Neural progenitor cell (in vitro differentiated cells): ENCODE results near the gene CYB561D1. TPM values are rescaled to one million over a fixed set of nuclear protein-coding genes. Genes with fewer than 3 reads are reported as not detected.

ENCODE experiments used
- DNase-seq: peaks from one replicate; pipeline ENCODE4 v3.0.0-alpha.2; 2016; ENCODE audit warnings: low spot score
- H2AFZ ChIP-seq: fragments of 200-600 bp; sonication (generic); replicated peaks from 2 replicates; pipeline ENCODE4 v1.6.1; 2016; ENCODE audit warnings: antibody characterized with exemption
- H3F3A ChIP-seq: fragments of 200-600 bp; sonication (generic); 2 replicates; pipeline ENCODE4 v1.6.1; 2016; ENCODE audit warnings: antibody characterized with exemption, low read depth
- H3K27ac ChIP-seq: fragments of 200-600 bp; sonication (generic); 2 replicates; pipeline ENCODE4 v1.5.1; 2016; ENCODE audit warnings: mild to moderate bottlenecking
- H3K27me3 ChIP-seq: fragments of 200-600 bp; sonication (generic); 2 replicates; pipeline ENCODE4 v1.6.1; 2016; ENCODE audit warnings: mild to moderate bottlenecking, moderate library complexity
- H3K36me3 ChIP-seq: fragments of 200-600 bp; sonication (generic); 2 replicates; pipeline ENCODE4 v1.5.1; 2016
- H3K4me1 ChIP-seq: fragments of 200-600 bp; sonication (generic); 2 replicates; pipeline ENCODE4 v1.6.1; 2016; ENCODE audit warnings: mixed run types
- H3K4me2 ChIP-seq: fragments of 200-600 bp; sonication (generic); 2 replicates; pipeline ENCODE4 v1.6.1; 2016
- H3K4me3 ChIP-seq: fragments of 200-600 bp; sonication (generic); 2 replicates; pipeline ENCODE4 v1.5.1; 2016
- H3K79me2 ChIP-seq: fragments of 200-600 bp; sonication (generic); 2 replicates; pipeline ENCODE4 v1.6.1; 2016; ENCODE audit warnings: low read depth
- H3K9ac ChIP-seq: fragments of 200-600 bp; sonication (generic); 2 replicates; pipeline ENCODE4 v1.6.1; 2016
- H3K9me3 ChIP-seq: fragments of 200-600 bp; sonication (generic); 2 replicates; pipeline ENCODE4 v1.5.1; 2016; ENCODE audit warnings: low read depth
- H4K20me1 ChIP-seq: fragments of 200-600 bp; sonication (generic); 2 replicates; pipeline ENCODE4 v1.6.1; 2016; ENCODE audit warnings: low read depth
- H3K27ac Mint-ChIP-seq: 3 replicates; pipeline ENCODE4 v1.8.0; 2021; ENCODE audit warnings: mixed read lengths
- H3K27me3 Mint-ChIP-seq: 2 replicates; pipeline ENCODE4 v1.8.0; 2022; ENCODE audit warnings: low read depth, mild to moderate bottlenecking, inconsistent platforms, moderate library complexity, mixed read lengths; ENCODE audit not compliant: insufficient read depth
- H3K36me3 Mint-ChIP-seq: 3 replicates; pipeline ENCODE4 v1.8.0; 2021; ENCODE audit warnings: mixed read lengths
- H3K4me1 Mint-ChIP-seq: 3 replicates; pipeline ENCODE4 v1.8.0; 2021; ENCODE audit warnings: mixed read lengths
- H3K4me3 Mint-ChIP-seq: 3 replicates; pipeline ENCODE4 v1.8.0; 2021; ENCODE audit warnings: mild to moderate bottlenecking, moderate library complexity, mixed read lengths
- H3K9me3 Mint-ChIP-seq: 3 replicates; pipeline ENCODE4 v1.8.0; 2020; ENCODE audit warnings: mixed read lengths
- CTCF ChIP-seq: fragments of 200-600 bp; sonication (generic); IDR thresholded peaks from 2 replicates; pipeline ENCODE4 v1.5.1; 2017; ENCODE audit warnings: antibody characterized with exemption, mild to moderate bottlenecking
- EZH2 ChIP-seq: fragments of 200-600 bp; sonication (generic); IDR thresholded peaks from 2 replicates; pipeline ENCODE4 v1.6.1; 2017; ENCODE audit warnings: antibody characterized with exemption, mild to moderate bottlenecking, moderate library complexity
- EZH2phosphoT487 ChIP-seq: fragments of 200-600 bp; sonication (generic); IDR thresholded peaks from 2 replicates; pipeline ENCODE4 v1.6.1; 2017; ENCODE audit warnings: antibody characterized with exemption
- total RNA-seq: library from RNA; depleted of rRNA; stranded (reverse); fragments of >200 nt; gene quantifications from 2 replicates; pipeline ENCODE4 v1.2.3, GENCODE V29; 2015; ENCODE audit warnings: low replicate concordance

Gene CYB561D1
- total RNA-seq, 1 donor from 2014 or later, result 4.3 TPM

GRCh38 chr1:109447524-109447923 is 46.4 kb upstream of the CYB561D1 start:
- no peaks in the 10 kb centered on the region for H3K36me3 Mint-ChIP-seq
- no peak for DNase-seq
- no peak overlapping the region for H3K4me2 ChIP-seq
- H3K27ac ChIP-seq, result no peak overlapping the region
- H3K9me3 ChIP-seq, result no peaks in the 10 kb centered on the region
- no peak for TF ChIP-seq EZH2phosphoT487
- no peak for TF ChIP-seq CTCF
- TF ChIP-seq EZH2, result no peak
- H3K27me3 Mint-ChIP-seq, result peaks cover 6% of the 10 kb centered on the region
- no peak overlapping the region for H2AFZ ChIP-seq
- H3K9ac ChIP-seq, result no peak overlapping the region
- H3K4me3 ChIP-seq, result no peak overlapping the region
- H3K4me3 Mint-ChIP-seq, result no peak overlapping the region
- H3K27ac Mint-ChIP-seq, result no peak overlapping the region
- peaks cover 74% of the 10 kb centered on the region for H3K27me3 ChIP-seq
- no peaks in the 10 kb centered on the region for H4K20me1 ChIP-seq
- H3K36me3 ChIP-seq, result no peaks in the 10 kb centered on the region
- H3K9me3 Mint-ChIP-seq, result no peaks in the 10 kb centered on the region
- H3K79me2 ChIP-seq, result no peaks in the 10 kb centered on the region
- H3K4me1 Mint-ChIP-seq, result no peaks in the 10 kb centered on the region
- no peaks in the 10 kb centered on the region for H3K4me1 ChIP-seq
- no peaks in the 10 kb centered on the region for H3F3A ChIP-seq

- Histone ChIP-seq H3K79me2 (no peaks in the 10 kb centered on the region), H3F3A (no peaks in the 10 kb centered on the region), H3K4me3 (no peak overlapping the region), H2AFZ (no peak overlapping the region), H3K9me3 (peaks cover 15% of the 10 kb centered on the region), H3K36me3 (no peaks in the 10 kb centered on the region), H3K27me3 (peaks cover 13% of the 10 kb centered on the region), H3K4me2 (no peak overlapping the region), H4K20me1 (no peaks in the 10 kb centered on the region), H3K4me1 (no peaks in the 10 kb centered on the region), H3K27ac (no peak overlapping the region), H3K9ac (no peak overlapping the region)
- Mint-ChIP-seq H3K9me3 (peaks cover 33% of the 10 kb centered on the region), H3K4me1 (no peaks in the 10 kb centered on the region), H3K27me3 (peaks cover 10% of the 10 kb centered on the region), H3K4me3 (no peak overlapping the region), H3K36me3 (no peaks in the 10 kb centered on the region), H3K27ac (no peak overlapping the region)
- TF ChIP-seq EZH2phosphoT487 (no peak), EZH2 (no peak), CTCF (no peak)
- DNase-seq, result no peak
Observed at GRCh38 chr1:109454497-109455133, 39.3 kb upstream of the CYB561D1 start.

- no peaks in the 10 kb centered on the region for H3K4me1 ChIP-seq
- no peak overlapping the region for H2AFZ ChIP-seq
- H3K27me3 Mint-ChIP-seq, result peaks cover 22% of the 10 kb centered on the region
- H3K4me1 Mint-ChIP-seq, result no peaks in the 10 kb centered on the region
- no peaks in the 10 kb centered on the region for H3F3A ChIP-seq
- H3K27ac ChIP-seq, result no peak overlapping the region
- no peak overlapping the region for H3K27ac Mint-ChIP-seq
- peaks cover 33% of the 10 kb centered on the region for H3K9me3 Mint-ChIP-seq
- H3K36me3 Mint-ChIP-seq, result no peaks in the 10 kb centered on the region
- no peaks in the 10 kb centered on the region for H3K36me3 ChIP-seq
- no peaks in the 10 kb centered on the region for H4K20me1 ChIP-seq
- no peak overlapping the region for H3K9ac ChIP-seq
- no peak for TF ChIP-seq EZH2
- H3K27me3 ChIP-seq, result peaks cover 29% of the 10 kb centered on the region
- peaks cover 15% of the 10 kb centered on the region for H3K9me3 ChIP-seq
- H3K4me3 Mint-ChIP-seq, result no peak overlapping the region
- no peak for DNase-seq
- H3K79me2 ChIP-seq, result no peaks in the 10 kb centered on the region
- no peak overlapping the region for H3K4me3 ChIP-seq
- no peak overlapping the region for H3K4me2 ChIP-seq
Observed at GRCh38 chr1:109457819-109458218, 36.1 kb upstream of the CYB561D1 start.

- no peak for TF ChIP-seq EZH2
- TF ChIP-seq CTCF, result no peak
- TF ChIP-seq EZH2phosphoT487, result no peak
- peaks cover 100% of the 10 kb centered on the region for H3K27me3 ChIP-seq
- Mint-ChIP-seq H3K9me3 (no peaks in the 10 kb centered on the region), H3K4me1 (peaks cover 2% of the 10 kb centered on the region), H3K36me3 (no peaks in the 10 kb centered on the region), H3K27me3 (peaks cover 58% of the 10 kb centered on the region), H3K27ac (no peak overlapping the region), H3K4me3 (peak overlapping the region; percentile 86)
- no peaks in the 10 kb centered on the region for H3K36me3 ChIP-seq
- H2AFZ ChIP-seq, result peak overlapping the region; percentile 72
- H3K79me2 ChIP-seq, result no peaks in the 10 kb centered on the region
- peaks cover 4% of the 10 kb centered on the region for H3K4me1 ChIP-seq
- peak overlapping the region; percentile 86 for H3K4me2 ChIP-seq
- no peak overlapping the region for H3K9ac ChIP-seq
- H3K4me3 ChIP-seq, result peak overlapping the region; percentile 52
- no peak for DNase-seq
- H4K20me1 ChIP-seq, result peaks cover 12% of the 10 kb centered on the region
- H3F3A ChIP-seq, result peaks cover 25% of the 10 kb centered on the region
- H3K9me3 ChIP-seq, result no peaks in the 10 kb centered on the region
- no peak overlapping the region for H3K27ac ChIP-seq
Observed at GRCh38 chr1:109466125-109466451, 27.8 kb upstream of the CYB561D1 start.
